ENCODE results near the gene NFIX. TPM values are rescaled to one million over a fixed set of nuclear protein-coding genes. Genes with fewer than 3 reads are reported as not detected.

The NFIX gene
- total and polyA plus RNA-seq, 2 of the 13 experiments (the other 11 are each of a cell fraction or from before 2014, with no cell fraction given), result 3.4 to 5.4 TPM

DNA sequence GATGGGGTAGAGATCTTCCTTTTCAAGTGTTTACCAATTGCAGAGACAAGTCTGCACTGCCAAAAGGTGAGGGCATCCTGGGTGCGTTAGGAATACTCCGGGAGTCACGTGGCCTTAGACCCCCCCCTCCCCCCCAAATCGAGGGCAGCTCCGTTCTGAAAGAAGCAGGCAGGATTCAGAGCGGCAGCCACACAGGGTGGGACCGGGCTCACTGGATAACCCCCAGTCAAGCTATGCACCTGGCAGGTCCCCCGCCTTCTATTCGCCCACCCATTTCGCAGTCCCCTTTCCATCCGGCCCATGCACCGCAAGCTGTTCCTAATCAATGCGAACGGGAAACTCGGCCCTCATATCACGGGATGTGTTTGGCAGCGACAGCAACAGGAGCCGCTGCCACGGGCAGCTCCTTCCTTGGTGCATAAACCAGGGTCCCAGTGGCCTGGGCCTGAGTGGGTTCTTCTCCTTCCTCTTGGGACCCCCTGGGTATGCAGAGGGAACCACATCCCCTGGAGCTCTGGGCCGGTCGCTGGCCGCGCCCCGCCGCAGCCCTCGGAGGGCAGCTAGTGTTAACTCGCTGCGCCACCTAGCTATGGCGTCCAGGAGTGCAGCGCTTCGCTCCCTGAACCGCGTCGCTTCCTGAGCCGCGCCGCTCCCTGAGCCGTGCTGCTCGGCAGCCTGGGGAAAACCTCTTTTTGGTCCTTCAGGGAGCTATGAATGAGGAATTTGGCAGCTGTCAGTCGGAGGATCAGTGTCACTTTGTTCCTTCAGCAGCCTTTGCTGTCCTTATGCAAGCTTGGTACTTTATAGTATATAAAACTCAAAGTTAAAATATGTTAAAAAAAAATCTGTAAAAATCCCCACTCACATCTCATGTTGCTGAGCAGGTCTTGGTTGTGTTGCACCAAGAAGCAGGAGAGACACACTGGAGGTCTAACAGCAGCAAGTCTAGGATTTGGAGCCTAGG is 66.0 kb downstream of the NFIX start (continued):
- TF ChIP-seq HOXD1 (CRISPR knock-in tag; IDR thresholded peaks at IDR 0.05) (peak; percentile 60; the same call in 1 of the 2 replicates), STAT5B (CRISPR knock-in tag; IDR thresholded peaks at IDR 0.05) (no peak), MYC (CRISPR knock-in tag; IDR thresholded peaks at IDR 0.05; ENCODE audit: borderline replicate concordance) (peak; percentile 47; the same call in 1 of the 2 replicates), SP4 (CRISPR knock-in tag; IDR thresholded peaks at IDR 0.05) (no peak), SUZ12 (IDR thresholded peaks at IDR 0.05; ENCODE audit: low read depth, low read length) (no peak), POGZ (CRISPR knock-in tag; IDR thresholded peaks at IDR 0.05) (no peak), ZNF335 (CRISPR knock-in tag; IDR thresholded peaks at IDR 0.05) (no peak), SIX1 (CRISPR knock-in tag; IDR thresholded peaks at IDR 0.05; ENCODE audit: borderline replicate concordance) (no peak), SYNCRIP (IDR thresholded peaks at IDR 0.05; ENCODE audit: insufficient read depth, low read depth, low read length) (no peak), CERS6 (CRISPR knock-in tag; IDR thresholded peaks at IDR 0.05) (peak; percentile 76; the same call in 1 of the 2 replicates), KAT2B (IDR thresholded peaks at IDR 0.05; ENCODE audit: borderline replicate concordance, low read depth, low read length) (no peak), EED (CRISPR knock-in tag; IDR thresholded peaks at IDR 0.05) (no peak), MAFG (CRISPR knock-in tag; IDR thresholded peaks at IDR 0.05) (no peak), EZH2 (conservative IDR thresholded peaks at IDR 0.05; ENCODE audit: low read depth, low read length) (no peak), ZNF205 (CRISPR knock-in tag; IDR thresholded peaks at IDR 0.05) (no peak), ZNF253 (CRISPR knock-in tag; IDR thresholded peaks at IDR 0.05; ENCODE audit: borderline replicate concordance) (no peak), PATZ1 (CRISPR knock-in tag; IDR thresholded peaks at IDR 0.05) (peak; percentile 94), ZNF724P (CRISPR knock-in tag; IDR thresholded peaks at IDR 0.05; ENCODE audit: borderline replicate concordance) (0 out of 2 replicates have a peak, but pooled peaks have one; percentile 6)
